Lower leg skin (tissue), 4 donors: ENCODE data around the gene BEAN1. TPM values are rescaled to one million over a fixed set of nuclear protein-coding genes. Genes with fewer than 3 reads are reported as not detected.
A peak's percentile ranks its signal among the peaks of the same experiment; 100 is the strongest.

Experiments used
- DNase-seq, 2 donors: peaks; one replicate each; pipeline ENCODE4 v3.0.0-alpha.2; 2019; ENCODE audit warnings: low spot score in 2 of 2
- H3K4me3 ChIP-seq: fragments of 200-600 bp; sonication (generic); 2 replicates; pipeline ENCODE4 v1.5.1; 2017; ENCODE audit warnings: mild to moderate bottlenecking, low read depth; ENCODE audit not compliant: poor library complexity, severe bottlenecking
- POLR2A ChIP-seq, 2 donors: fragments of 450-650 bp; IDR thresholded peaks; one replicate each; pipeline ENCODE4 v1.6.1; 2016 to 2017; ENCODE audit warnings: antibody characterized with exemption in 2 of 2, mild to moderate bottlenecking in 1 of 2, moderate library complexity in 1 of 2
- WGBS, 2 donors: methylation state at CpG; one replicate each; pipeline ENCODE4 v1.1.5; 2018; 5-methylcytosine and 5-hydroxymethylcytosine counted together
- intact Hi-C: fragments of 100-400 bp; cut with DNase I; formaldehyde crosslinking; loops from one replicate; pipeline ENCODE4 v1.15.0; 2023; ENCODE audit warnings: low total_unique reads
- total RNA-seq, 4 donors: library from RNA; depleted of rRNA; stranded (reverse); fragments of >200 nt; gene quantifications; one replicate each; pipeline ENCODE4 v1.1.0, GENCODE V29; 2016
- TF ChIP-seq, protein P1 (sequence below), 3 donors: fragments of 450-650 bp; IDR thresholded peaks; one replicate each; pipeline ENCODE4 v1.5.1; 2016; ENCODE audit warnings: antibody characterized with exemption in 3 of 3, mild to moderate bottlenecking in 3 of 3, moderate library complexity in 2 of 3

BEAN1 gene
- total RNA-seq, 4 donors from 2014 or later, result 0.72 to 3.9 (median 2.9) TPM; not detected in 1

DNA sequence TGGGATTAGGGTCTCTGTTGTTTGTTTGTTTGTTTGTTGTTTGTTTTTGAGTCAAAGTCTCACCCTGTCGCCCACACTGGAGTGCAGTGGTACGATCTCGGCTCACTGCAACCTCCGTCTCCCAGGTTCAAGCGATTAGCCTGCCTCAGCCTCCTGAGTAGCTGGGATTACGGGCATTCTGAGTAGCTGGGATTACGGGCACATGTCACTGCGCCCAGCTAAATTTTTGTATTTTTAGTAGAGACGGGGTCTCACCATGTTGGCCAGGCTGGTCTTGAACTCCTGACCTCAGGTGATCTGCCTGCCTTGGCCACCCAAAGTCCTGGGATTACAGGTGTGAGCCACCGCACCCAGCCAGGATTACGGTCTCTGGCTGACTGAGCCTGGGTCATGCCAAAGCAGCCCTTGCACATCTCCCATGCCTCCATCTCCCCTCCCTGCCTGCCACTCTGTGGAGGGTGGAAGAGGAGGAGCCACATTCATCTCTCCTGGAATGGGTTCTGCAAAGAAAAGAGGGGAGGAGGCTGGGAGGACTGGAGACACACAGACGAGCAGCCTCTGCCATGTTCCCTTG is 59.2 kb downstream of the BEAN1 start:
- peak in 1 of 2 donors; percentile 70 for DNase-seq
- TF ChIP-seq POLR2A (IDR thresholded peaks at IDR 0.05), result no peak
- TF ChIP-seq, protein P1, sequence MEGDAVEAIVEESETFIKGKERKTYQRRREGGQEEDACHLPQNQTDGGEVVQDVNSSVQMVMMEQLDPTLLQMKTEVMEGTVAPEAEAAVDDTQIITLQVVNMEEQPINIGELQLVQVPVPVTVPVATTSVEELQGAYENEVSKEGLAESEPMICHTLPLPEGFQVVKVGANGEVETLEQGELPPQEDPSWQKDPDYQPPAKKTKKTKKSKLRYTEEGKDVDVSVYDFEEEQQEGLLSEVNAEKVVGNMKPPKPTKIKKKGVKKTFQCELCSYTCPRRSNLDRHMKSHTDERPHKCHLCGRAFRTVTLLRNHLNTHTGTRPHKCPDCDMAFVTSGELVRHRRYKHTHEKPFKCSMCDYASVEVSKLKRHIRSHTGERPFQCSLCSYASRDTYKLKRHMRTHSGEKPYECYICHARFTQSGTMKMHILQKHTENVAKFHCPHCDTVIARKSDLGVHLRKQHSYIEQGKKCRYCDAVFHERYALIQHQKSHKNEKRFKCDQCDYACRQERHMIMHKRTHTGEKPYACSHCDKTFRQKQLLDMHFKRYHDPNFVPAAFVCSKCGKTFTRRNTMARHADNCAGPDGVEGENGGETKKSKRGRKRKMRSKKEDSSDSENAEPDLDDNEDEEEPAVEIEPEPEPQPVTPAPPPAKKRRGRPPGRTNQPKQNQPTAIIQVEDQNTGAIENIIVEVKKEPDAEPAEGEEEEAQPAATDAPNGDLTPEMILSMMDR (IDR thresholded peaks at IDR 0.05), result no peak
- no peak overlapping the region for H3K4me3 ChIP-seq
- intact Hi-C loops, result no loop called here
- 92 to 95% methylated on average over 12 of the region's 12 CpGs for WGBS, 2 donors

DNA sequence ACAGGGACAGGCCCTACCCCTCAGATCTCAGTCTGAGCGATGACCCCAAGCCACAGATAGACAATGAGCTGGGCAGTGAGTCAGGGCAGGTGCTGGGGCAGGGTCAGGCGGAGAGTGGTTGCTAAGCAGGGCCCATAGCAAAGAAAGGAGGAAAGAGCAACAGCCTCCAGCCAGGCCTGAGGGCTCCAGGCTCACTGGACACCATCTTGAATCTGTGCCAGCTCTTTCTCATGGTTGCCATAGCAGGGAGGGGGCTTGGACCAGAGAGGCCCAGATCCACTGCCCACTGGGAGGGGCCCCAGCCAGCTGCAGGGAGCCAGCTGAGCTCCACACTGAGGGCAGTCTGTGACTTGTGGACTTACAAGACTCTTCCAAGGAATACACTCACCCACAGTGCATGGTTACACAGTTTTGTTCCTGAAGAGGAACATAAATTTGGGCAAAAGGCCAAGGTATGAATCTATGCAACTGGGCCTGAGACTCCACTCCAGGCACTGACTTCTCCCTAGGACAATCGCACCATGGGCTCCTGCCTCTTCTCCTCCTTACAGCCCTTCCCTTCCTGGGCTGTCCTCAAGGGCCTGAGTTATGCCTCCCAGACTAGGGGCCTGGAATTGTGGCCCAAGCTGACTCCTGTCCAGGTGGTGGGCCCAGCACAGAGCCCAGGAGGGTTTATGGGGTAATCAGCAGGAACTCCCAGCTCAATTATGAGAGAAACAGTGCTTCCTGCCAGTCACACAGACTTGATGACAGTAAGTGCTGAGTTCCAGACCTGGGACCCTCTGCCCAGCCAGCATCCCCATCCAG is 59.9 kb downstream of the BEAN1 start:
- DNase-seq, result peak in 1 of 2 donors; percentile 83
- TF ChIP-seq, protein P1 (IDR thresholded peaks at IDR 0.05), result no peak
- TF ChIP-seq POLR2A (IDR thresholded peaks at IDR 0.05), result no peak
- H3K4me3 ChIP-seq, result no peak overlapping the region
- intact Hi-C loops, result no loop called here
- 58 to 80% methylated on average over 3 of the region's 3 CpGs for WGBS, 2 donors

- no peak overlapping the region for H3K4me3 ChIP-seq
- WGBS, 2 donors, result 66 to 87% methylated on average over 5 of the region's 5 CpGs
- TF ChIP-seq, protein P1 (IDR thresholded peaks at IDR 0.05), result no peak
- no peak for TF ChIP-seq POLR2A (IDR thresholded peaks at IDR 0.05)
- DNase-seq, result peak in 1 of 2 donors; percentile 75
- intact Hi-C loops, result no loop called here
Measured at GRCh38 chr16:66487580-66488275, 60.6 kb downstream of the BEAN1 start.

- intact Hi-C loops, result no loop called here
- H3K4me3 ChIP-seq, result no peak overlapping the region
- TF ChIP-seq POLR2A (IDR thresholded peaks at IDR 0.05), result no peak
- TF ChIP-seq, protein P1 (IDR thresholded peaks at IDR 0.05), result no peak
- DNase-seq, result peak in 1 of 2 donors; percentile 58
- 95 to 100% methylated on average over 1 of the region's 1 CpG for WGBS, 2 donors
Measured at GRCh38 chr16:66488505-66488904, 61.4 kb downstream of the BEAN1 start.

DNA sequence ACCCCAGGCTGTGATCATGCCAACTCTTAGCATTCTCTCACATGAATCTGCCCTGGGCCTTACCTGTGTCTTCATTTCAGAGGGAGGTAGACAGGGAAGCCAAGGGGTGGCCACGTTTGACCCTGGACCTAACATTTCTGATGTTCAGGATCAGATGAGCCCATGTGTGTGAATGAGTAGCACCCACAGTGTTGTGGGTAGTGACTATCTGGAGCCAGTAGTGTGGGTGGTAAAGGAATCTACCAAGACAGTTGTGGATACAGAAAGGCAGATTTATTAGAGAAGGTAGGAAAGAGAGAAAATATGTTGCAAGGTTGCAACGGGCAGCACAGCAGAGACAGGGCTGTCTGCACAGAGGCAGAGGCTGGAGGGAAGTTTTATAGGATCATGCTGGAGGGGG is 62.3 kb downstream of the BEAN1 start:
- TF ChIP-seq, protein P1 (IDR thresholded peaks at IDR 0.05), result no peak
- TF ChIP-seq POLR2A (IDR thresholded peaks at IDR 0.05), result no peak
- intact Hi-C loops, result no loop called here
- DNase-seq, result peak in 1 of 2 donors; percentile 45
- no peak overlapping the region for H3K4me3 ChIP-seq
- WGBS, 2 donors, result 75 to 83% methylated on average over 2 of the region's 2 CpGs
